ENCODE results near the gene BEND4. TPM values are rescaled to one million over a fixed set of nuclear protein-coding genes. Genes with fewer than 3 reads are reported as not detected.

BEND4 gene
- total and polyA plus RNA-seq, 2 of the 4 experiments (the other 2 are of a cell fraction): not detected

Other genes starting within 250 kb of the BEND4 start
- gene TMEM33, start 217.2 kb downstream of the BEND4 start, total RNA-seq (2012; rRNA removed): 45.5 and 49.7 TPM in 2 replicates
- gene TMEM33, start 217.2 kb downstream of the BEND4 start, polyA plus RNA-seq (2012; rRNA removed): 23.6 and 27.5 TPM in 2 replicates
- gene DCAF4L1, start 170.9 kb downstream of the BEND4 start, total RNA-seq (2012; rRNA removed): under 0.01 and 0.18 TPM in 2 replicates
- gene DCAF4L1, start 170.9 kb downstream of the BEND4 start, polyA plus RNA-seq (2012; rRNA removed): 0.03 and 0.07 TPM in 2 replicates
- 72.6 and 96.7 TPM in 2 replicates for gene SLC30A9, start 162.1 kb downstream of the BEND4 start, total RNA-seq (2012; rRNA removed)
- 26.6 and 32.0 TPM in 2 replicates for gene SLC30A9, start 162.1 kb downstream of the BEND4 start, polyA plus RNA-seq (2012; rRNA removed)
- gene SHISA3, start 244.8 kb upstream of the BEND4 start, total RNA-seq (2012; rRNA removed): under 0.01 and 0.18 TPM in 2 replicates
- gene SHISA3, start 244.8 kb upstream of the BEND4 start, polyA plus RNA-seq (2012; rRNA removed): 0.77 and 0.85 TPM in 2 replicates

Data from IMR-90 (cell line).